Jurkat, Clone E6-1 (cell line): Measurements from ENCODE around the gene SPAG5.

ENCODE experiments used
- DNase-seq: peaks from one replicate; pipeline ENCODE4 v3.0.0-alpha.2; 2011; ENCODE audit warnings: low read depth, low spot score
- H3K4me3 ChIP-seq: 2 replicates; pipeline ENCODE4 v1.5.1; 2011; ENCODE audit warnings: mild to moderate bottlenecking, low read length, control low read depth, moderate library complexity

Gene SPAG5

GRCh38 chr17:28549236-28550132 lies 49.3 kb downstream of the SPAG5 start:
- peak; percentile 19 for DNase-seq
- no peak overlapping the region for H3K4me3 ChIP-seq

DNA sequence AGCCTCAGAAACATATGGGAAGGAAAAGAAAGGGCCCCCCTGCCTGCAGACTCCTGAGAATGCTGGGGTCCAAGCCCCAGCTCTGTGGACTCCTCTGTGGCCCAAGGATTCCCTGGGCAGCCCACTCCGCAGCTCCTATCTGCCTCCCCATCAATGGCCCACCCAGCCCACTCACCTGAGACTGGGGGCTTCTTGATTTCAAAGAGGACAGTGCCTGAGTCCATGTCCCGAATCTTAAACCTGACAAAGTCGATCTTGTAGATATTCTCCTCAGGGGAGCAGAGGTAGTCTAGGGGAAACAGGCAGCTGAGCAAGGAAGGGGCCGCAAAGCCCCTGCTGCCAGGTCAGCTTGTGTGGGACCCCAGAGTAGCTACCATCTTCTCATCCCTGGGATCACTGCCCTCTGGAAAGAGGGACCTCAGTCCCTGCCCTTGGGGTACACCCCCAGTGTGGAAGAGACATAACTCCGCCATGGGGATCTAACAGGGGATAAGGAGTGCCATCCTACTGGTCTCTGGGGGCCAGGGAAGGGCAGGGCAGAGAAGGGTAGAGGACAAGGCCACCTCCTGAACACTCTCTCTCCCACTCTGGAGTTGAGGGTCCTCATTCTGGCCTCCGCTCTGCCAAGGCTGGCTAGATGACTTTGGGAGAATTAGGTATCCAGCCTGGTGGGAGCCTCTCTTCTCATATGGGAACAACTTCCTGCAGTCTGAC lies 50.3 kb downstream of the SPAG5 start:
- no peak for DNase-seq
- no peak overlapping the region for H3K4me3 ChIP-seq

DNA sequence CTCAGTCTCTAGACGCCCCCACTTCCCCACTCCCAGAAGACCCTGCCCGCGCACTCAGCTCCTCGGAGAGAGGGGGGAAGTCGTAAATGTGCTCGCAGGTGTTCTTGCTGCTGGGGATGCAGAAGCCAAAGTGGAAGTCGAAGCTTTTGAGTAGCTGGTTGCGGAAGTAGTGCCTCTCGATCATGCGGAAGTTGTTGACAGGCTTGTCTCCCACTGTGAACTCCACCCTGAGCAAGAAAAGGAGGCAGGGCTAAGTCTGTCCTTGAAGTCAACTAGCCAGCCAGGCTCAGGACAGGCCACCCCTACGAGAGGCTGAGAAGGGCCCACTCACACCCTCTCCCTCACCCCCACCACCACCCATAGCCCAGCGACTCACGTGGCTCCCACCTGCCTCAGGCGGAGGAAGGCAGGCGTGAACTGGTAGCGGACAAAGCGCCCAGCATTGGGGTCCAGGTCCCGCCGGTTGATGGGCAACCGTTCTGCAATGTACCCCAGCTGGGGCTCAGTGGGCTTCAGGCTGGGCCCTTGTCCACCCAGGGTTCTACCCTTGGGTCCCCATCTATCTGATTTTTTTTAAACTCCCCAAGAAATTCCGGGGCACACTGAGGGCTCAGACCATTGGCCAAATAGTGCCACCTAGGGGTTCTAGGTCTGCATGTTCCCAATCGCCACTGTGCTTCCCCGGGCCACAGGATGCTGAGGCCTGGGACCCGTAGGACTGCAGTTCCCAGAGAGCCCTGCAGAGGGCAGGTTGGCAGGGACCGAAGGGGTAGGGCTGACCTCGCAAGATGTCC lies 51.0 kb downstream of the SPAG5 start:
- DNase-seq: peak; percentile 45

DNA sequence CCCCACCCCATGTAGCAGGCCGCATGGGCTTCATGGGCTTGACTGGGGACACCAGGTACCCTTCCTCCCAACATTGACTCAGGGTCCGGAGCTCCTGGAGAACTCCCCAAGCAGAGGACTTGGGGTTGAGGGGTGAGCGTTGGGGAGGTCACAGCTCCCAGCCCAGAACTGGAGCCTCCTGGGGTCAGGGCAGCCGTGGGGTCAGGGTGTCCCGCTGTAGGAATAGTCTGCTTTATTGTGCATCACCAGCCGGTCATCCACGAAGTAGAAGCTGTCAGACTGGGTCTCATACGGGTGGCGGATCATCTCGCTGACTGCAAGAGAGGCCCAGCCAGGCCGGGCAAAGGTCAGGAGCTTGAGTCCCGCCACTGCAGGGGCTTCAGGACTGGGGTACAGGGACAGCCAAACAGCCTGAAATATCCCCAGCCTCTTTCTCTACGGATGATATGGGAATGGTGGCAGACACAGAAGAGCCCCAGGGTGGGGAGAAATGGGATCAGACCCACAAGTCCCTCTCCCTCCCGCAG lies 51.7 kb downstream of the SPAG5 start:
- no peak overlapping the region for H3K4me3 ChIP-seq
- no peak for DNase-seq

More for the DNA sequence above, 51.0 kb downstream of the SPAG5 start:
- H3K4me3 ChIP-seq: no peak overlapping the region

GRCh38 chr17:28545787-28546415 lies 52.9 kb downstream of the SPAG5 start:
- no peak for DNase-seq

DNA sequence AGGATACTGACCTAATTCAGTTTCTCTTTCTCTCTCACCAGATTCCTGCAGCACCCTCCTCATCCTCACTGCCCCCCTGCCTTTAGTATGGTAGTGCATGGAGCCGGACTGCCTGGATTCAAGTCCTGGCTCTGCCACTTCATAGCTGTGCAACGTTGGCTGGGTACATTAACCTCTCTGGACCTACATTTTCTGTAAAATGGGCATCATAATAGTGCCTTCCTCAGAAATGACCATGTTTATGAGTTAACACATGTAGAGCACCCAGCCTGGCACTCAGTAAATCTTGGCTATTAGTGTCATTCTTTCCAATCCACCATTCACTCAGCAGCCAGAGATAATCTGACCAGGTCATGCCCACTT lies 53.7 kb downstream of the SPAG5 start:
- DNase-seq: no peak
- no peak overlapping the region for H3K4me3 ChIP-seq

More at GRCh38 chr17:28545787-28546415, 52.9 kb downstream of the SPAG5 start:
- no peak overlapping the region for H3K4me3 ChIP-seq

GRCh38 chr17:28544402-28545140 lies 54.3 kb downstream of the SPAG5 start:
- no peak for DNase-seq
- no peak overlapping the region for H3K4me3 ChIP-seq

GRCh38 chr17:28541439-28541838 lies 57.4 kb downstream of the SPAG5 start:
- no peak overlapping the region for H3K4me3 ChIP-seq
- no peak for DNase-seq

DNA sequence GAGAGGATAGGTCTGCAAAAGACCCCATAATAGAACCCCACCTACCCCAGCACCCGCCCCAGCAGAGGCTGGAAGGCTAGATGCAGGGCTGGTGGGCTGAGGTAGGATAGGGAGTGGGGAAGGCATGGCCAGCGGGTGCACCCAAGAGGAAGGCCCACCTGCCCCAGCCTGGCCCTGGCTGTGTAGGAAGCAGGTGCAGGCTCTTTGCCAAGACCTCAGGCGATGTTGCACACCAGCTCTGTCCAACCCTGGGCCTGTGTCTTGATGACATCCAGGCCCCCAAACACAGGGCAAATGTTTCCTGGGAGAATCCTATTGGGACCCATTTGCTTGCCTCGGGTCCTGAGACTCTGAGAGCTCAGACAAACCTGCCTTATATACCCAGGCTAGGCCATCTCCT lies 58.6 kb downstream of the SPAG5 start:
- no peak overlapping the region for H3K4me3 ChIP-seq
- no peak for DNase-seq

- no peak for DNase-seq
- H3K4me3 ChIP-seq: no peak overlapping the region
These were observed 60.4 kb downstream of the SPAG5 start for GRCh38 chr17:28538296-28538895.

GRCh38 chr17:28537219-28537610 lies 61.6 kb downstream of the SPAG5 start:
- no peak for DNase-seq
- H3K4me3 ChIP-seq: no peak overlapping the region

DNA sequence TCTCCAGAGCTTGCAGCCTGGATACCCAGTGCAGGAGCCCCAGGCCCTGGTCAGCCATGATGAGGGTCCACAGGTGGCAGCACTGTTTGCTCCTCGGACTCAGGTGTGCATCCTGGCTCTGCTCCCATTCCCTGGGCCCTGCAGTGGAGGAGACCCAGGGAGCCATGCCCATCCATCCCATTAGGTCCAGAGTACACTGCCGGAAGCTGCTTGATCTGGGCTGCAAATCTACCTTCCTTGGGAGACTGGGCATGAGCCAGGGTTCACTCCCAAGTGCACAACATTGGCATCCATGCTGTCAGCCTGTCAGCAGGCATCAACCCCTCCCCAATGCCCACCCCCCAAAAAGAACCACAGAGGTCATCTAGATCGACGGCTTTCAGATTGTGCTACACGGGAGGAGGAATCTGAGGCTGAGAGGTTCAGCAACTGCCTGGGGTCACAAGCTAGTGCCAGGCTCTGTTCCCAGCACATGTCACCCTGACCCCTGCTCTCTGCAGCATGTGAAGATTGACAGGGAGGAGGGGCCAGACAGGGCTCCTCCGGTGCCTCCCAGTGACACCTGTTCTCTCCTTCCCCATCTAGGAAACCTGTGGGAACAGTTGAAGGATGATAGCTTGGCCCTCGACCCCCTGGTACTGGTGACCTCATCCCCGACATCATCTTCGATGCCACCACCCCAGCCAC lies 62.1 kb downstream of the SPAG5 start:
- H3K4me3 ChIP-seq: no peak overlapping the region
- no peak for DNase-seq

DNA sequence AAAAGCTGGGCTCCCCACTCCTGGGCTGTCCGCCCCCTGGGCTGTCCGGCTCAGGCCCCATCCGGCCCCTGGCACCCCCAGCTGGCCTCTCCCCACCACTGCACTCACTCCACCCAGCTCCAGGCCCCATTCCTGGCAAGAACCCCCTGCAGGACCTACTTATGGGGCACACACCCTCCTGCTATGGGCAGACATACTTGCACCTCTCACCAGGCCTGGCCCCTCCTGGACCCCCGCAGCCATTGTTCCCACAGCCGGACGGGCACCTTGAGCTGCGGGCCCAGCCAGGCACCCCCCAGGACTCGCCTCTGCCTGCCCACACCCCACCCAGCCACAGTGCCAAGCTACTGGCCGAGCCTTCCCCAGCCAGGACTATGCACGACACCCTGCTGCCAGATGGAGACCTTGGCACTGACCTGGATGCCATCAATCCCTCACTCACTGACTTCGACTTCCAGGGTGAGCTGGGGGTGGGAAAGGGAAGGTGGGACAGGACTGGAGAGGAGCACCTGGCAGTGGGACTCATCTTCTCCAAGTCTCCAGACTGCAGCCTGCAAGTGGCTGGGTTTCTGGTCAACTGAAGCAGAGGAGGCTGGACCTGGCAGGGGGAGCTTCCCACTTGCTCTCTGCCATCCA lies 64.0 kb downstream of the SPAG5 start:
- H3K4me3 ChIP-seq: no peak overlapping the region
- no peak for DNase-seq

DNA sequence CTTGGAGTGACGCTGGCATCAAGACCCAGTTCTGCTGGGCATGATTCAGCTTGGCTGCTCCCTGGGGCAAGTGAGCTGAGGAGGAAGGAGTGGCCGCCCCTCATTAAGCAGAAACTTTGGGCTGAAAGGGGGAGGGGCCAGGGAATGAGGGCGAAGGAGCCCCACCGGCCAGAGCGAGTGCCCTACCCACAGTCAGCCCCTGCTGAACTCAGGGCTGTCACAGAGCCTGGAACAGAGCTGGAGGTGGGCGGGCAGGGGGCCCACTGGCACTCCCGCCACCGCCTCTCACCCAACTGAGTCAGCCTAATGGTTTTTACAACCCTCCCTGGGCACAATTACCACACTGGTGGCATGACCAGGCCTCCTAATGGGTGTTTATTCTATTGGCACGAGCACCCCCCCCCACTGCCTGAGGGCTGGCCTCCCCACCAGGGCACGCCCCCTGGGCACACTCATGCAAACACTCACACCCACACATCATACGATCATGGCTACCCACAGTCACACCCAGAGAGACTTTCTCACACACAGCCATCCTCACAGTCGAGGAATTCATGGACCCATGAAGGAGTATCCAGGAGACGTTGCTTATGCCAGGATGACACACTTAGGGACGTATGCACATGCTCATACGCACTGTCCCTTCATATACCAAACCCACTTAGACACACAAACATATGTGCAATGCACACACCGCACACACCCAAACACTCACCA lies 65.6 kb downstream of the SPAG5 start:
- no peak for DNase-seq
- H3K4me3 ChIP-seq: no peak overlapping the region

DNA sequence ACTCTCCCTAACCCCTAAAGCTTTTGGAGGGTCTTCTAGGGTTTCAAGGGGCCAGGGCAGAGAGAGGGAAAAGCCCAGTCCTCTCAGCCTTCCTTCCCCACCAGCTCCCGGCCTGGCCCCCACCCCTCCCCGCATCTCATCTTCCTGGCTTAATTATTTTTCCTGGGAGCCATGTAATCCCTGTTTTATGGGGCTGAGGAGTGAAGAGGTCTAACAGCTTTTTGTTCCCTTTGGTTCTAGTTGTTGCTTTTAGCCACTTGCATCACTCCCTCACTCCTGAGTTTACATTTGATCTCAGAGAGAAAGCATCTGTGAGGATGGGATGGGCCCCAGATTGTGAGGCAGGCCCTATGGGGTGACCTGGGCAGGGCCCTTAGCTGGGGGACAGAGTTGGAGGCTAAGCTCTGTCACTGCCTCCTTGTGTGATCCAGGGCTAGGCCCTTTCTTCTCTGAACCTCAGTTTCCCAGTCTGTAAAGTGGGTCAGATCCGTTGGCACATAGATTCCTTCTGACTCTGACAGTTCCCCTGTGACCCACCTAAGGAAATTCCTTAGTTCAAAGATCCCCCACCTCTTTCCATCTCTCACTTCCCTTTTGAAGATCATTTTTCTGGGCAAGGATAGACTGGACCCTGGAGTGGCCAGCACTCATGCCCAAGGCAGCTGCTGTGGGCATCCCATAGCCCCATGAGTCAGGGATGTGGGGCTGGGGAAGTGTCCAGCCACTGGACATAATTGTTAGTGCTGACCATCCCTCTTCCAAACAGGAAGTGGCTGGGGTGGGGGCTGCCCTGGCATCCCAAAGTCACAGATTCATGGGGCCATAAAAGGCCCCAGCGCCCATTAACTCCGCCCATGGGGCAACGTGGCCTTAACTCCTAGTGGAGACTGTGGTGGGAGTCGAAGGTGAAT lies 66.5 kb downstream of the SPAG5 start:
- no peak overlapping the region for H3K4me3 ChIP-seq
- no peak for DNase-seq
